HG03045 (cell line): ENCODE results near the gene PTPRN2.

Experiments
- ATAC-seq: cut with Tn5 transposase; IDR thresholded peaks from one replicate; pipeline ENCODE4 v1.9.1; 2021; ENCODE audit warnings: mild to moderate bottlenecking, moderate library complexity; ENCODE audit not compliant: unreplicated experiment

Gene PTPRN2

GRCh38 chr7:158289761-158290523, 297.7 kb downstream of the PTPRN2 start:
- ATAC-seq, result no peak

DNA sequence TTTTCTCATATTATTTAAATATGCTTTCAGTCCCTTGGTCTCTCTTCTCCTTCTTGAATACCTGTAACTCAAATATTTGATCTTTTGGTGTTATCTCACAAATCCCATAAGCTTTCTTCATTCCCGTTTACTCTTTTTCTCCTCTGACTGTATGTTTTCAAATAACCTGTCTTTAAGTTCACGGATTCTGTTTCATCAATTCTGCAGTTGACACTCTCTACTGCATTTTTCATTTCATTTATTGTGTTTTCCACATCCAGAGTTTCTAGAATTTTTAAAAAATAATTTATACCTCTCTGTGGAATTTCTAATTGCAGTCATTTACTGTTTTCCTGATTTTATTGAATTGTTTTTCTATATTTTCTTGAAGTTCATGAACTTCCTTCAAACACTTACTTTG, 298.4 kb downstream of the PTPRN2 start:
- ATAC-seq, result no peak

- ATAC-seq, result no peak
Observed at GRCh38 chr7:158286210-158286609, 301.4 kb downstream of the PTPRN2 start.

DNA sequence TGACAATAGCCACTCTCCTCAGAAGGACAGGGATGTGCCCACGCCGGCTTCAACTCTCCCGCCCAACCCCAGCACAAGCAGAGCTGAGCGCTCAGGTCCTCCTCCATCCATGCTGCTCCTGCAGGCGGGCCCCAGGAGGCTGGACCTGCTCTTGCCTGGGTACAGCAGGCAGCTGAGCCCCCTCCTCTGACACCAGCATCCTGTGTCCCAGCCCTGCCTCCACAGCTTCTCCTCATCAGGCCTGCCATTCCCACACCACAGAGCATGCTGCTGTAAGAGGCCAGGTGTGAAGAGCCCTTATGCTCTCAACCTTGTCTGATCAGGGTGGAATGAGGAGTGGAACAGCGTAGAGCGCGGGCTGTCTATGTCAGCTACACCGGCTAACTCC, 302.2 kb downstream of the PTPRN2 start:
- no peak for ATAC-seq

DNA sequence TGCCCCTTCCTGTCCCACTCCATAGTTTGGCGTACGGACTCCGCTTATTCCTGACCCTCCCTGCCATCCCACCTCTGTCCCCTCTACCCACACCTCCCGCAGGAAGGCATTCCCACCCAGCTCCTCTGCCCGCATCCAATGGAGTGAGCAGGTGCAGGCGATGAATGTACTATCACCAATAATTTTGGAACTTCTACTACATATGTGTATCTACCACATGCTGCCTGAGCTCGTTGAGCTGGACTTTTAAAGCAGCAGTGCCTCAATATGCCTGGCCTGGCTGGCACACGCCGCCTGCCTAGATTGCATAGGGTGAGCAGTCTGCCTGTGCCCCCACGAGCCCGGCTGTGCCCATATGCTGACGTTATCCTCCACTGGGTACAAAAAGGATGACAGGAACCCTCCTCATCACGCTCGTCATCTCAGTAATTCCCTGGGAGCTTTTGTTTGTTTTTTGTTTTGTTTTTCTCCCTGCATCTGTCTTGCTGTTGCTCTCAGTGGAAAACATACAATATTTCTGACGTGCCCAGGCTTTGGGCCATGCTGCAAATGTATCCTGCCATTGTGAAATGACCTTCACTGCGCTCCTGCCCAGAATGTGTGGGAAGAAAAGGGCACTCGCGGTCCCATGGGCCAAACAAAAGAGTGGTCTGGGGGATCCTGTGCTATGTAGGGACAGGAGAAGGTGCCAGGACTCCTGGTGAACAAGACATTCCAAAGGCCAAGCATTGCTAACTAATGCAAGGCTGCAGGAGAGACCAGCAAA, 302.8 kb downstream of the PTPRN2 start:
- ATAC-seq, result no peak

GRCh38 chr7:158284121-158284520, 303.5 kb downstream of the PTPRN2 start:
- no peak for ATAC-seq

- no peak for ATAC-seq
Observed at GRCh38 chr7:158283016-158283974, 304.3 kb downstream of the PTPRN2 start.

DNA sequence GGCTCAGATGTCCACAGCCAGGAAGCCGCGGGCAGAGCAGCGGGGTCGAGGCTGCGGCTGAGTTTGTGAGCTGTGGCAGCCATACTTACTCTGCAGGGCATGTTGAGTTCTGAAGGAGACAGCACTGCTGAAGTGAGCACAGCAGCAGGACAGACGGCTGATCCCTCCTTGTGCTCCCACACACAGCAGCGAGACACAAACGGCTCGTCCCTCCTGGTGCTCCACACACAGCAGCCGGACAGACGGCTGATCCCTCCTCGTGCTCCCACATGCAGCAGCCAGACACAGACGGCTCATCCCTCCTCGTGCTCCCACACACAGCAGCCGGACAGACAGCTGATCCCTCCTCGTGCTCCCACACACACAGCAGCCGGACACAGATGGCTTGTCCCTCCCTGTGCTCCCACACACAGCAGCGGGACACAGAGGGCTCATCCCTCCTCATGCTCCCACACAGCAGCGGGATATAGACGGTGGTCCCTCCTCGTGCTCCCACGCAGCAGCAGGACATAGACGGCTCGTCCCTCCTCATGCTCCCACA, 305.1 kb downstream of the PTPRN2 start:
- no peak for ATAC-seq

GRCh38 chr7:158281441-158281840, 306.2 kb downstream of the PTPRN2 start:
- no peak for ATAC-seq

DNA sequence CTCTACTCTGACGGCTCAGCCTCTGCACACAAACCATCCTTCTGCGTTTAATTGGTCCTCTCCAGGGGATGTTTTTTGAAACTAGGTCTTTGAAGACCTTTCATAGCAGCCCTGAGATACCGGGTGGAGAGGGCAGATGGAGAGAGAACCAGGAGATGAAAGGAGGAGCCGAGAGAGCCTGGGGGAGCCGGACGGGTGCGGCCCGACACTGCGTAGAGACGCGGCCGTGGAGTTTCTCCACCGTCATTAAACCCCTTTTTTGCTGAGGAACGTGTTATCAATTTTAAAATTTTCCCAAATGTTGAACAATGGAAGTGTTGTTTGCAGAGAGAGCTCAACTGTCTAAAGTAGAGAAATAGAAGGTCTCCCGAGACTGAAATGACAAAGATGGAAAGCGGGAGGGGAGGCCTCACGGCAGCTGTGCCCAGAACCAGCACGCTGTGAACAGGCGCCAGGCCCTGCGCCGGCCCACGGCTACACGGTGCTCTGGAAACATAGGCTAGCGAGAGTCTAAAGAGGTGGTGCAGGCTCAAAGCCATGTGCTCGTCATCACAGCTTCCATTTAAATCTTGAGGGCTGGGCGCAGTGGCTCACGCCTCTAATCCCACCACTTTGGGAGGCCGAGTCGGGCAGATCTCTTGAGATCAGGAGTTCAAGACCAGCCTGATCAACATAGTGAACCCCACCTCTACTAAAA, 307.0 kb downstream of the PTPRN2 start:
- no peak for ATAC-seq

DNA sequence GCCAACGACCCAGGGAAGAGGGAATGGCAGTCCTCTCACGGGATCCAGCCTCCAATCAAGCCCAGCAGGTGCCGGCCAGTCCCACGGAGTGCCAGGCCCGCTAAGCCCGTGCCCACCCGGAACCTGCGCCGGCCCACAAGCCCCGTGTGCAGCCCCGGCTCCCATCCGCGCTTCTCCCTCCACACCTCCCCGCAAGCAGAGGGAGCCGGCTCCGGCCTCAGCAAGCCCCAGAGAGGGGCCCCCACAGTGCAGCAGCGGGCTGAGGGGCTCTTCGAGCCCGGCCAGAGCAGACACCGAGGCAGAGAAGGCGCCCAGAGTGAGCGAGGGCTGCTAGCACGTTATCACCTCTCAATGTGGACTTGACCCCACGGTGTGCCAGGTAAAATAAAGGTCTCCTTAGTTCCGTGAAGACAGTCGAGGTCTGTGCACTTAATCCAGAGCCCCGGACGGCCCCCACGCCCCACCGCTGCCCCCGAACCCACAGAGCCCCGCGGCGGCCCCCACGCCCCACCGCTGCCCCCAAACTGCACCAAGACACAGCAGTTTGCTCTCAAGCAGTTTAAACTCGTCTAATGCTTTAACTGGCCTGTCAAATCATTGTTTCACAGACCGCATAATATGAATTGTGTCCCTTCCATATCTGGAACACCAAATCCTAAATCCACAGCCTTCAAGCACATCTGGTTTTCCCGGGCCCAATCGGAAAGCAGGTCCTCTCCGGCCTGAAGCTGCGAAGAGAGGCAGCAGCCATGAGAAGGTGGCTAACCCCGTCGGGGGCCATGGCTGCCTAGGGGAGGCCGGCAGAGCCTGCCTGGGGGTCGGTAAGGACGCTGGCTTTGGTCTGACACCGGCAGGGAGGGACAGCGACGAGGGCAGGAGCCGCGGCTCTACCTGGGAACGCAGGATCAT, 307.8 kb downstream of the PTPRN2 start:
- no peak for ATAC-seq

GRCh38 chr7:158278745-158279320, 308.8 kb downstream of the PTPRN2 start:
- no peak for ATAC-seq

DNA sequence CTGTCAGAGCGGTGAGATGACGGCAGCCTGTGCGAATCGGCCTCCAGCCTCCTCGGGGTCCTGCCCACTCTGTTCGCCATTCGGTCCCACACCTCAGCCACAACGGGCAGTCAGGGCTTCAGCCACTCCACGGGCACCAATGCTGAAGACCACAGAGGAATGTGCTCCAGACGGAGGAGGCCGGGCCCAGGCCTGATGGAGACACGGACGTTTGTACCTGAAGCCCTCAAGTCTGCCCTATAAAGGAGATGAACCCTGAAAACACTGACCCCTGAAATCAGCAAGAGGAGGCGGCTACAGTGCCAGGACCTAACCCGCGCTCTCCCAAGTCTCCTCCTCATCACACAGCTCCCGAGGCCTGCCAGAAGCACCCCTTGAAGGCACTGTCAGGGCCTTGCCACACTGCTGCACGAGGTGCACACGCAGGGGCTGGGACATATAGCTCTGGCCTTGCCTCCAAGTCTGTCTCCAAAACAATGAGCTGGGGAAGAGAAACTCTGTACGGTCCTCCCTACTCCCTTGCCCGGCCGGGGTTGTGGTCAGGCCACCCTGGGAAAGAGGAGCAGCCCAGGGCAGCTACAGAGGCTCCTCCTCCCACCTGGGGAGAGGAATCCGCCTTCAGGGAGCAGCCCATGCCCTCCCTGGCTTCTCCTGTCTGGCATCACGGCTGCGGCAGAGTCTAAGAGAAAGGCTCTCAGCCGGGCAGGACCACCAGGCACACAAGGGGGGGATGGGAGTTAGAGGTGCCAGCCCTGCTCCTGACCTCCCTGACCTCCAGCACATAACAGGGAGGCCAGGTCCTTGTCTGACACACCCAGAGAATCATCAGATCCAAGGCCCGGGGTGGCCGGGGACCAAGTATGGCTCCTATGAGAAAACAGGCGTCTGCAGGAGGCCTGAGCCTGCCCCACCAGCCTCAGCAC, 310.1 kb downstream of the PTPRN2 start:
- no peak for ATAC-seq

DNA sequence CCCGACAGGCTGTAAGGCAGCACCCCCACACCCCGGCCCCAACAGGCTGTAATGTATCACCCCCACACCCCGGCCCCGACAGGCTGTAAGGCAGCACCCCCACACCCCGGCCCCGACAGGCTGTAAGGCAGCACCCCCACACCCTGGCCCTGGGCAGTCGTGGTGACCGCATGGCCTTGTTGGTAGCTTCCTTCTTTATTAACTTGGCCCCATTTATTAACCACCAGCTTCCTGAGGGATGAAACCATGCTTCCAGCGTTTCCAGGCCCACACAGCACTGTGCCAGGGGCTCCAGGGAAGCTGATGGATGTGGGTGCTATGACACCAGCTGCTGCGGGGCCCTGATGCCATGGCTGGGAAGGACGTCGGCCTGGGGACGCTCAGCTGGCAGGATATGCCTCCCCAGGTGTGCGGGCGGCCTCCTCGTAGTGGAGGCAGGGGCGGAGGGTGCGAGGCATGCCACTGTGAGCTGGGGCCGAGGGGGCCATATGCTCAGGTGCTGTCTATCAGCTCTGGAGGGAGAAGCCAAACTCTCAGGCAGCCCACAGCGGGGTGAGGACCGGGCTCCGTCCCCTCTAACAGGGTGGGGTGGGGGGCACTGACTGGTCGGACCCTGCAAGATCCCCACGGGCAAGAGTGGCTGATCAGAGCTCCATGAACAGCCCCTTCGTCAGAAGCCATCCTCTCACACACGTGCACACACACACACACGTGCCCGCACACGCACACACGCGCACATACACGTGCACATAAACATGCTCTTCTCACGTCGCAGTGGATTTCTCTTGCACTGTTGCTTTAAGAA, 311.0 kb downstream of the PTPRN2 start:
- ATAC-seq, result no peak

GRCh38 chr7:158275711-158276413, 311.8 kb downstream of the PTPRN2 start:
- no peak for ATAC-seq

GRCh38 chr7:158274996-158275395, 312.6 kb downstream of the PTPRN2 start:
- no peak for ATAC-seq
